HL-60 (cell line): Measurements from ENCODE around the gene PANX3.

ENCODE experiments used
- DNase-seq, 2 experiments: peaks; one replicate each; pipeline ENCODE4 v3.0.0-alpha.2; 2010 to 2020; ENCODE audit warnings: low read depth in 1 of 2, low spot score in 1 of 2
- H3K27ac ChIP-seq: fragments of 250-450 bp; sonication (Bioruptor Pico); replicated peaks from 2 replicates; pipeline ENCODE4 v1.5.1; 2020; ENCODE audit warnings: mild to moderate bottlenecking, moderate library complexity
- H3K27me3 ChIP-seq: fragments of 250-450 bp; sonication (Bioruptor Pico); 2 replicates; pipeline ENCODE4 v1.5.1; 2021; ENCODE audit warnings: mild to moderate bottlenecking, moderate library complexity; ENCODE audit not compliant: insufficient read depth, poor library complexity, severe bottlenecking
- H3K4me3 ChIP-seq: replicated peaks from 2 replicates; pipeline ENCODE4 v1.5.1; 2011; ENCODE audit warnings: mild to moderate bottlenecking, control low read depth, low read length; ENCODE audit not compliant: insufficient read depth
- GABPA ChIP-seq: IDR thresholded peaks from 2 replicates; pipeline ENCODE4 v1.6.1; 2012; ENCODE audit warnings: low read depth
- POLR2AphosphoS5 ChIP-seq: IDR thresholded peaks from 2 replicates; pipeline ENCODE4 v1.6.1; 2012; ENCODE audit warnings: low read depth
- REST ChIP-seq: IDR thresholded peaks from 2 replicates; pipeline ENCODE4 v1.6.1; 2012; ENCODE audit warnings: low read depth; ENCODE audit not compliant: insufficient replicate concordance
- SPI1 ChIP-seq: IDR thresholded peaks from 2 replicates; pipeline ENCODE4 v1.6.1; 2012; ENCODE audit warnings: low read depth, mild to moderate bottlenecking, borderline replicate concordance
- TF ChIP-seq, protein P1 (sequence below): IDR thresholded peaks from one replicate; pipeline ENCODE4 v1.5.1; 2011; ENCODE audit warnings: low read length, control low read depth, inconsistent platforms; ENCODE audit not compliant: insufficient read depth

PANX3 gene

GRCh38 chr11:124605719-124606118 is 5.5 kb upstream of the PANX3 start:
- Histone ChIP-seq H3K27me3 (no peaks in the 10 kb centered on the region), H3K27ac (peak overlapping the region; percentile 47), H3K4me3 (no peak overlapping the region)
- TF ChIP-seq GABPA (peak; percentile 52; the same call in 1 of the 2 replicates), SPI1 (peak; percentile 81), REST (no peak)
- peak; percentile 60 to 84 for DNase-seq

- no peak for TF ChIP-seq SPI1
- no peak for TF ChIP-seq GABPA
- no peak for TF ChIP-seq POLR2AphosphoS5
- TF ChIP-seq, protein P1, sequence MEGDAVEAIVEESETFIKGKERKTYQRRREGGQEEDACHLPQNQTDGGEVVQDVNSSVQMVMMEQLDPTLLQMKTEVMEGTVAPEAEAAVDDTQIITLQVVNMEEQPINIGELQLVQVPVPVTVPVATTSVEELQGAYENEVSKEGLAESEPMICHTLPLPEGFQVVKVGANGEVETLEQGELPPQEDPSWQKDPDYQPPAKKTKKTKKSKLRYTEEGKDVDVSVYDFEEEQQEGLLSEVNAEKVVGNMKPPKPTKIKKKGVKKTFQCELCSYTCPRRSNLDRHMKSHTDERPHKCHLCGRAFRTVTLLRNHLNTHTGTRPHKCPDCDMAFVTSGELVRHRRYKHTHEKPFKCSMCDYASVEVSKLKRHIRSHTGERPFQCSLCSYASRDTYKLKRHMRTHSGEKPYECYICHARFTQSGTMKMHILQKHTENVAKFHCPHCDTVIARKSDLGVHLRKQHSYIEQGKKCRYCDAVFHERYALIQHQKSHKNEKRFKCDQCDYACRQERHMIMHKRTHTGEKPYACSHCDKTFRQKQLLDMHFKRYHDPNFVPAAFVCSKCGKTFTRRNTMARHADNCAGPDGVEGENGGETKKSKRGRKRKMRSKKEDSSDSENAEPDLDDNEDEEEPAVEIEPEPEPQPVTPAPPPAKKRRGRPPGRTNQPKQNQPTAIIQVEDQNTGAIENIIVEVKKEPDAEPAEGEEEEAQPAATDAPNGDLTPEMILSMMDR = no peak
- Histone ChIP-seq H3K4me3 (no peak overlapping the region), H3K27me3 (no peaks in the 10 kb centered on the region), H3K27ac (no peak overlapping the region)
- DNase-seq = no peak
These were observed 3.1 kb upstream of the PANX3 start for GRCh38 chr11:124608147-124608546.

DNA sequence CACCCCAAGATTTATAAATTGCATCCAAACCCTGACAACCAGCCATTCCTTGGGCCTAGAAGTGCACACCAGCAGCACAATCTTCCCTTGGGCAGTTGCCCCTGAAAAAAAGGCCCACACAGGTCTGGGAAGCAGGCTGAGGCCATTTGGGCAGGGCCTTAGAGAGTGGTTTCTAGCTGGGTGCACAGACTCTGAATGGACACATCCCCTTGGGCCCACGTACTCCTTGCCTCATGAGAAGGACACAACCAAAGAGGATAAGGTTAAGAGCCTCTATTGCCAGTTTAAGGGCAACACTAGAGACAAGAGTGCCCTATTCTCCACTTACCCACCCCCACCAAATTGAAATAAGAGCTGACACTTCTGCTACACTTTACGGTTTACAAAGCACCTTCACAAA is 933 bp upstream of the PANX3 start:
- no peak for DNase-seq
- no peak overlapping the region for H3K27ac ChIP-seq
- no peaks in the 10 kb centered on the region for H3K27me3 ChIP-seq
- TF ChIP-seq, protein P1 = no peak
- TF ChIP-seq SPI1 (no peak), REST (no peak), POLR2AphosphoS5 (no peak), GABPA (no peak)
- H3K4me3 ChIP-seq = no peak overlapping the region

DNA sequence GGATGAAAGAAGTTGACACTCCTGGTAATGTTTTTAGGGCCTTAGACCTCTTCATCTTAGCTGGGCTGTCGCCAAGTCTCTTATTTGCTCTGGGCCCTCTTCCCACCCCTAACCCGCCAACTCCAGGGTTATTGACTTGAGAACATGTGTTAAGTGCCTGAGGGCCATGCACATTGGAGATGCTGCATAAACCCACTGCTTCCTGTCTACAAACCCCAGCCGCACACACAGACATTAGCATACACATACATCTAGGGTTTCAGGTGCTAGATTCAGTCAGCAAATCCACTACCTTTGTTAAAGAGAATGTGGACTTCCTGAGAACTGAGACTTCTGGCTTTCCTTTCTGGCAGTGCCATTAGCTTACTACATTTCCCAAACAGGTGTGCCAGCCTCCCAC is 817 bp downstream of the PANX3 start:
- H3K27ac ChIP-seq = no peak overlapping the region

More for the DNA sequence above, 817 bp downstream of the PANX3 start:
- TF ChIP-seq GABPA (no peak), SPI1 (no peak), REST (no peak), POLR2AphosphoS5 (no peak)
- TF ChIP-seq, protein P1 = no peak
- Histone ChIP-seq H3K27me3 (no peaks in the 10 kb centered on the region), H3K4me3 (no peak overlapping the region)
- DNase-seq = no peak
